GM19468 (cell line): ENCODE data around the gene SLC35F4.
"Not testable (repeated sequence)": the region's sequence is repeated elsewhere in the genome, so short reads cannot be mapped to it uniquely, and the experiment has no call there.

Experiments used
- ATAC-seq: cut with Tn5 transposase; IDR thresholded peaks from one replicate; pipeline ENCODE4 v1.9.1; 2021; ENCODE audit warnings: mild to moderate bottlenecking, moderate library complexity, moderate number of reproducible peaks; ENCODE audit not compliant: unreplicated experiment; ENCODE audit errors: extremely low read depth

The SLC35F4 gene

GRCh38 chr14:57865403-57866198, at the start of gene SLC35F4:
Gene SLC35F4, minus strand, starts transcription at chr14:57866092.
- no peak for ATAC-seq

- no peak for ATAC-seq
Observed at GRCh38 chr14:57909626-57910025, 43.7 kb upstream of the SLC35F4 start.

GRCh38 chr14:57903954-57904353, 38.1 kb upstream of the SLC35F4 start:
- no peak for ATAC-seq

- ATAC-seq: no peak
Observed at GRCh38 chr14:57898837-57899572, 33.1 kb upstream of the SLC35F4 start.

- no peak for ATAC-seq
Observed at GRCh38 chr14:57897144-57897748, 31.4 kb upstream of the SLC35F4 start.

- no peak for ATAC-seq
Observed at GRCh38 chr14:57889245-57889644, 23.4 kb upstream of the SLC35F4 start.

- no peak for ATAC-seq
Observed at GRCh38 chr14:57884175-57884574, 18.3 kb upstream of the SLC35F4 start.

- ATAC-seq: no peak
Observed at GRCh38 chr14:57883061-57883460, 17.2 kb upstream of the SLC35F4 start.

GRCh38 chr14:57879516-57879915, 13.6 kb upstream of the SLC35F4 start:
- ATAC-seq: no peak

GRCh38 chr14:57875985-57876384, 10.1 kb upstream of the SLC35F4 start:
- no peak for ATAC-seq

GRCh38 chr14:57875296-57875695, 9.4 kb upstream of the SLC35F4 start:
- ATAC-seq: no peak

- no peak for ATAC-seq
Observed at GRCh38 chr14:57871459-57872080, 5.7 kb upstream of the SLC35F4 start.

- no peak for ATAC-seq
Observed at GRCh38 chr14:57870686-57871457, 5.0 kb upstream of the SLC35F4 start.

GRCh38 chr14:57869617-57870016, 3.7 kb upstream of the SLC35F4 start:
- ATAC-seq: no peak

- ATAC-seq: no peak
Observed at GRCh38 chr14:57866199-57866705, 360 bp upstream of the SLC35F4 start.

GRCh38 chr14:57865066-57865402, 858 bp downstream of the SLC35F4 start:
- no peak for ATAC-seq

- ATAC-seq: no peak
Observed at GRCh38 chr14:57864659-57865058, 1.2 kb downstream of the SLC35F4 start.

GRCh38 chr14:57863471-57863870, 2.4 kb downstream of the SLC35F4 start:
- ATAC-seq: no peak

GRCh38 chr14:57855666-57856065, 10.2 kb downstream of the SLC35F4 start:
- ATAC-seq: not testable (repeated sequence)

- ATAC-seq: no peak
Observed at GRCh38 chr14:57854571-57854970, 11.3 kb downstream of the SLC35F4 start.
